Measurements from ENCODE around the gene NTF3.

GRCh38 chr12:5518584-5519365 lies 86.9 kb downstream of the NTF3 start:
- no peak for TF ChIP-seq CTCF (IDR thresholded peaks at IDR 0.05)
- TF ChIP-seq POLR2A (IDR thresholded peaks at IDR 0.05) = no peak
- no peak for TF ChIP-seq POLR2AphosphoS5 (IDR thresholded peaks at IDR 0.05)
- no peak for TF ChIP-seq EP300 (IDR thresholded peaks at IDR 0.05)

All from upper lobe of left lung (tissue), 4 donors.